ENCODE data around the gene ADAM8. TPM values are rescaled to one million over a fixed set of nuclear protein-coding genes. Genes with fewer than 3 reads are reported as not detected.

ADAM8 gene
- total and polyA plus RNA-seq, 2 of the 8 experiments (the other 6 are each of a cell fraction or from before 2014, with no cell fraction given): 4.6 TPM

- TF ChIP-seq TEAD4 (IDR thresholded peaks at IDR 0.05; ENCODE audit: low read depth, low read length) (no peak), SIX5 (IDR thresholded peaks at IDR 0.05; ENCODE audit: low read depth, low read length) (no peak), CBX5 (IDR thresholded peaks at IDR 0.05; ENCODE audit: low read depth, low read length) (no peak), ATF3 (IDR thresholded peaks at IDR 0.05; ENCODE audit: insufficient read depth, low read depth, low read length) (no peak)
Measured at GRCh38 chr10:133313192-133313591, 36.5 kb upstream of the ADAM8 start (continued).
